Body of pancreas (tissue), 4 donors: ENCODE results near the gene SENP2.
"Not testable (repeated sequence)": the region's sequence is repeated elsewhere in the genome, so short reads cannot be mapped to it uniquely, and the experiment has no call there.

ENCODE experiments used
- POLR2A ChIP-seq, 3 donors: fragments of 450-650 bp; IDR thresholded peaks; one replicate each; pipeline ENCODE4 v1.6.1; 2016; ENCODE audit warnings: antibody characterized with exemption in 3 of 3, mild to moderate bottlenecking in 2 of 3
- TF ChIP-seq, protein P1 (sequence below), 7 experiments: fragments of 450-650 bp in 4 of 7; fragments of 200-600 bp in 3 of 7; sonication (generic) in 3 of 7; IDR thresholded peaks; one replicate each; pipeline ENCODE4 v1.5.1; 2016 to 2019; ENCODE audit warnings: antibody characterized with exemption in 7 of 7

DNA sequence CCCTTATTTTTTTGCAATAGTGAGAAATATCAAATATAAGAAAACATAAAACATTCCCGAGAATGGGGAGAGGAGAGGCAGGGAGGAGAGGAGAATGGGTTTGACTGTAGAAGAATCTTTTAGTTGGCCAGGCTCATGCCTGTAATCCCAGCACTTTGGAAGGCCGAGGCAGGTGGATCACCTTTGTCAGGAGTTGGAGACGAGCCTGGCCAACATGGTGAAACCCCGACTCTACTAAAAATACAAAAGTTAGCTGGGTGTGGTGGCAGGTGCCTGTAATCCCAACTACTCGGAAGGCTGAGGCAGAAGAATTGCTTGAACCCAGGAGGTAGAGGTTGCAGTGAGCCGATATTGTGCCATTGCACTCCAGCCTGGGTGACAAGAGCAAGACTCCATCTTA is 29.5 kb upstream of the SENP2 start:
- TF ChIP-seq, protein P1, sequence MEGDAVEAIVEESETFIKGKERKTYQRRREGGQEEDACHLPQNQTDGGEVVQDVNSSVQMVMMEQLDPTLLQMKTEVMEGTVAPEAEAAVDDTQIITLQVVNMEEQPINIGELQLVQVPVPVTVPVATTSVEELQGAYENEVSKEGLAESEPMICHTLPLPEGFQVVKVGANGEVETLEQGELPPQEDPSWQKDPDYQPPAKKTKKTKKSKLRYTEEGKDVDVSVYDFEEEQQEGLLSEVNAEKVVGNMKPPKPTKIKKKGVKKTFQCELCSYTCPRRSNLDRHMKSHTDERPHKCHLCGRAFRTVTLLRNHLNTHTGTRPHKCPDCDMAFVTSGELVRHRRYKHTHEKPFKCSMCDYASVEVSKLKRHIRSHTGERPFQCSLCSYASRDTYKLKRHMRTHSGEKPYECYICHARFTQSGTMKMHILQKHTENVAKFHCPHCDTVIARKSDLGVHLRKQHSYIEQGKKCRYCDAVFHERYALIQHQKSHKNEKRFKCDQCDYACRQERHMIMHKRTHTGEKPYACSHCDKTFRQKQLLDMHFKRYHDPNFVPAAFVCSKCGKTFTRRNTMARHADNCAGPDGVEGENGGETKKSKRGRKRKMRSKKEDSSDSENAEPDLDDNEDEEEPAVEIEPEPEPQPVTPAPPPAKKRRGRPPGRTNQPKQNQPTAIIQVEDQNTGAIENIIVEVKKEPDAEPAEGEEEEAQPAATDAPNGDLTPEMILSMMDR (IDR thresholded peaks at IDR 0.05): not testable (repeated sequence)
- not testable (repeated sequence) for TF ChIP-seq POLR2A (IDR thresholded peaks at IDR 0.05)
